CD4-positive, alpha-beta T cell (primary cell): ENCODE data around the gene TUT4. TPM values are rescaled to one million over a fixed set of nuclear protein-coding genes. Genes with fewer than 3 reads are reported as not detected.
A peak's percentile ranks its signal among the peaks of the same experiment; 100 is the strongest.

Experiments
- ATAC-seq: fragments of 200-7000 bp; cut with Tn5 transposase; one replicate; pipeline ENCODE4 v1.10.0; 2022; ENCODE audit warnings: mild to moderate bottlenecking; ENCODE audit not compliant: poor library complexity
- CTCF ChIA-PET: fragments of 350-600 bp; sonication (Branson Sonifier 250); formaldehyde crosslinking; loops from one replicate; lab custom pipeline; 2021; ENCODE audit warnings: antibody characterized with exemption, inconsistent platforms; lab: Charles Lee
- POLR2A ChIA-PET: fragments of 350-600 bp; sonication (Branson Sonifier 250); formaldehyde crosslinking; loops from one replicate; lab custom pipeline; 2021; ENCODE audit warnings: antibody characterized with exemption, inconsistent platforms; lab: Charles Lee
- DNase-seq, 14 experiments: peaks; one replicate each; pipeline ENCODE4 v3.0.0-alpha.2; 2013 to 2020; ENCODE audit warnings: mixed read lengths in 2 of 14
- H3K27ac ChIP-seq, 2 donors: one replicate each; pipeline versions ENCODE4 v1.5.1 to v1.7.0; 2013; ENCODE audit warnings: low read length in 2 of 2, low read depth in 1 of 2, mild to moderate bottlenecking in 1 of 2
- H3K27me3 ChIP-seq, 2 experiments: 1 replicate in 1 of 2; 2 replicates in 1 of 2; pipeline versions ENCODE4 v1.6.1 to v1.7.0; 2013; ENCODE audit warnings: low read length in 2 of 2, control low read depth in 1 of 2, mild to moderate bottlenecking in 1 of 2, moderate library complexity in 1 of 2; ENCODE audit not compliant: insufficient read depth in 2 of 2, control insufficient read depth in 1 of 2
- H3K36me3 ChIP-seq: one replicate; pipeline ENCODE4 v1.6.1; 2013; ENCODE audit warnings: low read length, control low read depth; ENCODE audit not compliant: insufficient read depth
- H3K4me1 ChIP-seq: one replicate; pipeline ENCODE4 v1.6.1; 2013; ENCODE audit warnings: low read length, control low read depth; ENCODE audit not compliant: insufficient read depth
- H3K4me3 ChIP-seq: one replicate; pipeline ENCODE4 v1.5.1; 2013; ENCODE audit warnings: mild to moderate bottlenecking, low read length, moderate library complexity
- H3K9me3 ChIP-seq, 2 experiments: 1 replicate in 1 of 2; 2 replicates in 1 of 2; pipeline versions ENCODE4 v1.6.1 to v1.7.0; 2013; ENCODE audit warnings: low read length in 2 of 2, mild to moderate bottlenecking in 2 of 2, control low read depth in 1 of 2, moderate library complexity in 1 of 2; ENCODE audit not compliant: control insufficient read depth in 1 of 2, insufficient read depth in 1 of 2
- H3K27ac Mint-ChIP-seq: one replicate; pipeline ENCODE4 v1.8.0; 2020; ENCODE audit warnings: mixed read lengths
- H3K27me3 Mint-ChIP-seq: one replicate; pipeline ENCODE4 v1.8.0; 2021; ENCODE audit warnings: mixed read lengths
- H3K36me3 Mint-ChIP-seq: one replicate; pipeline ENCODE4 v1.8.0; 2021; ENCODE audit warnings: low read depth, mixed read lengths
- H3K4me1 Mint-ChIP-seq: one replicate; pipeline ENCODE4 v1.8.0; 2021; ENCODE audit warnings: low read depth, mixed read lengths
- H3K4me3 Mint-ChIP-seq: one replicate; pipeline ENCODE4 v1.8.0; 2020; ENCODE audit warnings: mild to moderate bottlenecking, mixed read lengths
- H3K9me3 Mint-ChIP-seq: one replicate; pipeline ENCODE4 v1.8.0; 2020; ENCODE audit warnings: mixed read lengths
- CTCF ChIP-seq: fragments of 200-600 bp; IDR thresholded peaks from one replicate; pipeline ENCODE4 v1.8.0; 2022; ENCODE audit warnings: antibody characterized with exemption, mild to moderate bottlenecking
- intact Hi-C, 2 experiments: fragments of 100-400 bp; cut with DNase I in 1 of 2; cut with micrococcal nuclease in 1 of 2; formaldehyde crosslinking; loops; one replicate each; pipeline versions ENCODE4 v1.15.1 to v1.9.0; 2023 to 2025; cut with DNase I, micrococcal nuclease
- total RNA-seq, 174 experiments: library from RNA in 2 of 174; stranded (reverse) in 2 of 174; gene quantifications; one replicate each; pipeline ENCODE4 v1.2.3 and lab custom pipeline; 2021 to 2026

The TUT4 gene
- total RNA-seq, 2 experiments from 2014 or later: 141 to 147 TPM

- Mint-ChIP-seq H3K27ac (peak overlapping the region; percentile 51), H3K9me3 (peaks cover 2% of the 10 kb centered on the region), H3K4me3 (peak overlapping the region; percentile 79), H3K27me3 (no peaks in the 10 kb centered on the region), H3K4me1 (peaks cover 58% of the 10 kb centered on the region), H3K36me3 (peaks cover 31% of the 10 kb centered on the region)
- DNase-seq (peak in 4 of 14 experiments; percentile 11 to 26 (median 16)), ATAC-seq (no peak)
- ChIA-PET POLR2A (interaction anchor here (1.1 to 2.2 kb wide), 4 partner anchors 51 to 185 kb away, joined by 3 to 11 read pairs (median 4); partner anchors contain the start of genes CC2D1B, ORC1, PRPF38A and SHISAL2A), CTCF (interaction anchor here (0.8 to 1.7 kb wide), 5 partner anchors 9 to 136 kb away, joined by 3 to 5 read pairs (median 3); no protein-coding TSS in a partner anchor)
- intact Hi-C loops: loop anchor here (5.0 kb wide), 4 partner anchors 33 to 183 kb away; partner anchors contain the start of gene CC2D1B (in 1 of the 2)
- no peaks in the 10 kb centered on the region for H3K9me3 ChIP-seq
- H3K27me3 ChIP-seq: no peaks in the 10 kb centered on the region
- H3K4me1 ChIP-seq: peaks cover 18% of the 10 kb centered on the region
- no peak overlapping the region for H3K4me3 ChIP-seq
- no peaks in the 10 kb centered on the region for H3K36me3 ChIP-seq
- no peak overlapping the region for H3K27ac ChIP-seq
- no peak for TF ChIP-seq CTCF
Observed at GRCh38 chr1:52550447-52550846, 2.4 kb downstream of the TUT4 start.

- Histone ChIP-seq H3K27ac (no peak overlapping the region), H3K4me3 (no peak overlapping the region), H3K9me3 (peaks cover 0 to 5% of the 10 kb centered on the region in 2 experiments), H3K27me3 (no peaks in the 10 kb centered on the region), H3K36me3 (no peaks in the 10 kb centered on the region), H3K4me1 (peaks cover 16% of the 10 kb centered on the region)
- H3K9me3 Mint-ChIP-seq: peaks cover 2% of the 10 kb centered on the region
- TF ChIP-seq CTCF: no peak
- peaks cover 39% of the 10 kb centered on the region for H3K36me3 Mint-ChIP-seq
- DNase-seq (no peak), ATAC-seq (no peak)
- H3K27me3 Mint-ChIP-seq: no peaks in the 10 kb centered on the region
- POLR2A ChIA-PET: no interaction called here
- H3K4me1 Mint-ChIP-seq: peaks cover 47% of the 10 kb centered on the region
- CTCF ChIA-PET: interaction anchor here (0.9 to 1.3 kb wide), 2 partner anchors 84 to 181 kb away, joined by 3 read pairs; partner anchors contain the start of gene SHISAL2A
- H3K27ac Mint-ChIP-seq: peak overlapping the region; percentile 51
- H3K4me3 Mint-ChIP-seq: peak overlapping the region; percentile 62
- intact Hi-C loops: no loop called here
Observed at GRCh38 chr1:52549267-52549666, 3.6 kb downstream of the TUT4 start.

- no peak overlapping the region for H3K4me3 ChIP-seq
- DNase-seq (no peak), ATAC-seq (no peak)
- Mint-ChIP-seq H3K4me1 (peaks cover 48% of the 10 kb centered on the region), H3K9me3 (peaks cover 4% of the 10 kb centered on the region), H3K4me3 (no peak overlapping the region), H3K27ac (no peak overlapping the region), H3K36me3 (peaks cover 59% of the 10 kb centered on the region), H3K27me3 (no peaks in the 10 kb centered on the region)
- POLR2A ChIA-PET: no interaction called here
- TF ChIP-seq CTCF: no peak
- peaks cover 4% of the 10 kb centered on the region for H3K36me3 ChIP-seq
- H3K27ac ChIP-seq: no peak overlapping the region
- CTCF ChIA-PET: no interaction called here
- peaks cover 8% of the 10 kb centered on the region for H3K4me1 ChIP-seq
- H3K9me3 ChIP-seq: peaks cover 12 to 21% of the 10 kb centered on the region in 2 experiments
- intact Hi-C loops: no loop called here
- H3K27me3 ChIP-seq: no peaks in the 10 kb centered on the region
Observed at GRCh38 chr1:52546852-52547251, 6.0 kb downstream of the TUT4 start.
